ENCODE data around the gene PPP1R9B.

Gene PPP1R9B

DNA sequence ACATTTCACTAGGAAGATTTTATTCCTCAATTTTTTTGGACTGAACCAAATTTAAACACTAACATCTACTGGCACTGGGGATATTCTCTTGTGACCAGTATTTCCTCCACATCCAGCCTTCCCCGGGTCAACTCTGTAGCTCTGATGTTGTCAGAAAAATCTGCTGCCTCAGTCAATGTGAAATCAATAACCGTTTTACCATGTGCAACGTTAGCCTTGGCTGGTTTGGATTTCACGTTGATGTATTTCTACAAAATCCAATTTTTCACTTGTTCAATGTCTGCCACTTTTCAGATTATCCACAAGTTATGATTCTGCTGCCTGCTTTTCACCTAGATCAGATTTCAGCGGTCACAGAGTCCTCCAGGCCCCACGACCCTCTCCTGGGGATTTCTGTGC is 22.5 kb upstream of the PPP1R9B start:
- no peak for DNase-seq

- no peak for DNase-seq
Measured at GRCh38 chr17:50172130-50172529, 21.7 kb upstream of the PPP1R9B start.

GRCh38 chr17:50171371-50172071 is 21.0 kb upstream of the PPP1R9B start:
- DNase-seq, result no peak

DNA sequence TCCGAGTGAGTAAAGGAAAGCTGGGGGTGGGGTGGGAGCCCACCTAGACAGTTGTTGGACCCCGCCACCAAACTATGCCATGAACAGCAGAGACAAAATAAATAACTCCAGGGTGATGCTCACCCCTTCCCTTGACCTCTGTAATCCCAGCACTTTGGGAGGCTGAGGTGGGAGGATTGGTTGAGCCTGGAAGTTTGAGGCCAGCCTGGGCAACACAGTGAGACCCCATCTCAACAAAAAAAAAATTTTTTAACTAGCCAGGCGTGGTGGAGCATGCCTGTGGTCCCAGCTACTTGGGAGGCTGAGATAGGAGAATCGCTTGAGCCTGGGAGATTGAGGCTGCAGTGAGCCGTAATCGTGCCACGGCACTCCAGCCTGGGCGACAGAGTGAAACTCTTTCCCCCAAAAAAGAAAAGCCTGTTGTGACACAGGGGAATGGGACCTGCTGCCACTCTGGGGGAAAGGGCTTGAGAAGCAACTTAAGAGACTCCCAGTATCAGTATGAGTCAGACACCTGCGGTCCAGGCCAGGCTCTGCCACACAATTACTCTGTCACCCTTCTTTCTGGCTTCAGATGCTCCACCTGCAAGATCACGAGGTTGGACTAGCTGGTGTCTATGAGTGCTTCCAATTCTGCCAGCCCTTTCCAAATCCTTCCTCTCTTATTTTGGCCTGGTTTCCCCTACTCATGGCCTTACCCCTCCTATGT is 20.3 kb upstream of the PPP1R9B start:
- no peak for DNase-seq

- no peak for DNase-seq
Measured at GRCh38 chr17:50169881-50170459, 19.5 kb upstream of the PPP1R9B start.

GRCh38 chr17:50169121-50169764 is 18.8 kb upstream of the PPP1R9B start:
- peak; percentile 8 for DNase-seq

GRCh38 chr17:50168319-50168718 is 17.8 kb upstream of the PPP1R9B start:
- no peak for DNase-seq

DNA sequence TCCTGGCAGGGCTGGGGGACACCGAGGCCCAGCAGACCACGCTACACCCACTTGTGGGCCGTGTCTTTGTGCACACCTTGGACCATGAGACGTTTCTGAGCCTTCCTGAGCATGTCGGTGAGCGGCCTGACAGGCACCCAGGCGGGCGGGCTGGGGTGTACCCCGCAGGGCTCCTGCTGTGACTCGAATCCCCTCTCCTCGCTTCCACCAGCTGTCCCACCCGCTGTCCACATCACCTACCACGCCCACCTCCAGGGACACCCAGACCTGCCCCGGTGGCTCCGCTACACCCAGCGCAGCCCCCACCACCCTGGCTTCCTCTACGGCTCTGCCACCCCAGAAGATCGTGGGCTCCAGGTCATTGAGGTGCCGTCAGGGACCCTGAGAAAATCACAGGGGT is 16.9 kb upstream of the PPP1R9B start:
- DNase-seq, result no peak

DNA sequence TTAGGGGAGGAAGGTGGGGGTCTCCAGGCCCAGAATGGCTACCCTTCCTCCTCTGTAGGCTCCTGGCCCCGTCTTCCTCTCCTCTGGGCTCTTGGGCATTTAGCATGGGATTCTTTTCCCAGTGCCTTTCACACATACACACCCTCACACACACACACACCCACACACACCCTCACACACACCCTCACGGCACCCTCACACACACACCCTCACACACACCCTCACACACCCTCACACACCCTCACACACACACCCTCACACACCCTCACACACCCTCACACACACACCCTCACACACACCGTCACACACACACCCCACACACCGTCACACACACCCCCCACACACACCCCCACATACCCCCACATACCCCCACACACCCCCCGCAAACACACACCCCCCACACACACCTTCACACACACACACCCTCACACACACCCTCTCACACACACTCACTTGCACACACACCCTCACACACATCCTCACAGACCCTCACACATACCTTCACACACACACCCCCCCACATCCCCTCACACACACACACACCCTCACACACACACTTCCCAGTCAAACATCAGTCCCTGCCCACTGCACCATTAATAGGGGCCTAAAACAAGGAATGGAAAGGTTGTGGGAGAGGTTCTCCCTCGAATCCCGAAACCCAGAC is 16.2 kb upstream of the PPP1R9B start:
- DNase-seq, result no peak

DNA sequence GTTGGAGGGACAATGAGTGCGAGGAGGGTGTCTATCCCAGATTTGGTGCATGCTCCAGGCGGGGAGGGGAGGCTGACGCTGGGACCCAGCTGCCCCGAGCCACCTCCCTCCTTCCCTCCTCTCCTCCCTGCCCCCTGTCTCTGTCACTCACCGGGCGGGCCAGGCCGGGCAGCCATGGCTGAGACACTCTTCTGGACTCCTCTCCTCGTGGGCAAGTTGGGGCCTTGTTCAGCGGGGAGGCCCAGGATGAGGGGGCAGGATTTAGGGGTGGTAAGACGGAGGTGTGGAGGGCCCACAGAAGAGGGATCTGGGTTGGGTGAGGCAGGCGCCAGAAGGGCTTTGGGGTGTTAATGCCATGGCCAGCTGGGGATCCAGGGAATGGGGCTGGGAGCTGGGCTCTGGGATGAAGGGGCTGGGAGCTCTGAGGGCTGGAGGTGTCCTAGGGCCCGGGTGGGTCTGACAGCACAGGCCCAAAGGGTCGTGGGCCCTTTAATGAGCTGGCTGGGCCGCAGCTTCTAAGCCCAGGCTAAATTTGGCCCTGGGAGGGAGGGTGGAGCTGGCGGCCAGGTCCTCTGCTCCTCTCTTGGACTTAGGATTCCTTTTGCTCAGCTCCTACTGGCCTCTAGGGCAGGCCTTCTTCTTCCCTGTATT is 15.5 kb upstream of the PPP1R9B start, which contains the start of gene SGCA:
Gene SGCA, plus strand, starts transcription at position 139 of the 651 bp plus-strand sequence. Its CDS starts 36 bp downstream, at position 175.
- no peak for DNase-seq

GRCh38 chr17:50165466-50165865 is 15.0 kb upstream of the PPP1R9B start:
- no peak for DNase-seq

- DNase-seq, result no peak
Measured at GRCh38 chr17:50165066-50165465, 14.6 kb upstream of the PPP1R9B start.

DNA sequence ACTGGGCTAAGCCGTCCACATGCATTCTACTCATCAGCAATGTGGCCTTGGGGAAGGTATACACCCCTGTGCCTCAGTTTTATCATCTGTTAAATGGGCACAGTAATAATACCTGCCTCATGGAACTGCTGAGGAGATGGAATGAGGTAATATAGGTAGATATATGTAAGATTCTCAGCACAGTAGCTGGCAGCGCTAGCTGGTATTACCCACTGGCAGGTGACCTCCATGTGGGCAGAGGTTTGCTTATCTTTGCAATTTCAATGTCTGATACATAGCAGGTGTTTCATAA is 14.2 kb upstream of the PPP1R9B start:
- no peak for DNase-seq

DNA sequence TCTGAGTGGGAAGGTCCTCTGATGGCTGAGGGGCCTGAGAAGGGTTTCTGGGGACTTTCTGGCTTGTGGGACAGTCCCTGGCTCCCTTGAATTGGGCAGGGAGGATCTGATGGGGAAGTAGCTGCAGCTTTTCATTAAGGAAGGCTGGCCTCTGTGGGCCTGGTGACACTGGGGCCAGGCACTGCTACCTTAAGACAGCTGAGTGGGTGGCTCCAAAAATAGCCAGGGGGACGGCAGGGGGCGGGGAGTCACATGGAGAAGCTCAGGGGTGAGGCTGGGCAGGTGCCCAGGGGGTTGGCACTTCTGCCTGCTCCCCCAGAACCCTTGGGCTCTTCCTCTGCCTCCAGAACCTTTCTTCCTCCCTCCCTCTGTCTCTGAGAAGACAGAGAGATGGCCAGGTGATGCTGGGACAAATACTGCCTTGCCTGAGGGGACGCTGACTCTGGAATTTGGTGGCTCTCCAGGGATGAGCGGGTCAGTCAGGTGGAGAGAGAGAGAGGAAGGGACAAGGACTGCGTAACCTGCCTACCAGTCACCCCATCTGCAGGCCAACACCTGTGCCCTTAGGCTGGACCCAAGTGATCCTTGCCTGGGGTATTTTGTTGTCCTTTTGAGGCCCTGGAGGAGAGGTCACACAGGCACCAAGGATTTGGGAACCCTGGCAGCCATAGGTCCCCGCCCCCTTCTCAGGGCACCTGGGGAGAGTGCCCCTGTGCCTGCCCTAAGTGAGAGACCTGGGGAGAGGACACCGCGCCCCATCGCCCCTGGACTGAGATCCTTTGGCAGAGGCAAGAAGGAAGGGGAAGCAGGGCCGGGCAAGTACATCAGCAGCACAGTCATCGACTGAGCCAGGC is 13.6 kb upstream of the PPP1R9B start:
- DNase-seq, result no peak

DNA sequence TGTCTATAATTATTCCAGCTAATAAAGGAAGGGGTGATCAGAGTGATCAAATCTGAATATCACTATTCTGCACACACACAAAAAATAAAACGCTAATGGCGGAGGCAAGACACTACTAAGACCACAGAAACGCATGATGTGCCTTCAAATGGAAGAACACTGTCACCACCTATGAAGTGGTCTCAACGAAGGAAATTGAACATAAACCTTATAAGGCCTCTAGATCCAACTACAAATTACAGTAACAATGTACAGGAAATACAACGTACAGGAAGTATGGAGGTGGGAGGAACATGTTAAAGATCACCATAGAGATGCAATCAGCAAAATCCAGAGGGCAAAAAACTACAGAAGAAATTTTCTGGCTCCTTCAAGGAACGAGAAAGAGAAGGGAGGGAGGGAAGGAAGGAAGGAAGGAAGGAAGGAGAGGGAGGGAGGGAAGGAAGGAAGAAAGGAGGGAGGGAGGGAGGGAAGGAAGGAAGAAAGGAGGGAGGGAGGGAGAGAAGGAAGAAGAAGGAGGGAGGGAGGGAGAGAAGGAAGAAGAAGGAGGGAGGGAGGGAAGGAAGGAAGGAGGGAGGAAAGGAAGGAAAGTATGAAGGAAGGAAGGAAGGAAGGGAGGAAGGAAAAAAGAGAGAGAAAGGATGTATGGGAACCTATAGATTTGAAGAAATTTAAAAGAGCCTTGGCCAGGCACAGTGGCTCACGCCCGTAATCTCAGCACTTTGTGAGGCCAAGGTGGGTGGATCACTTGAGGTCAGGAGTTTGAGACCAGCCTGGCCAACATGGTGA is 12.2 kb upstream of the PPP1R9B start:
- DNase-seq, result no peak

DNA sequence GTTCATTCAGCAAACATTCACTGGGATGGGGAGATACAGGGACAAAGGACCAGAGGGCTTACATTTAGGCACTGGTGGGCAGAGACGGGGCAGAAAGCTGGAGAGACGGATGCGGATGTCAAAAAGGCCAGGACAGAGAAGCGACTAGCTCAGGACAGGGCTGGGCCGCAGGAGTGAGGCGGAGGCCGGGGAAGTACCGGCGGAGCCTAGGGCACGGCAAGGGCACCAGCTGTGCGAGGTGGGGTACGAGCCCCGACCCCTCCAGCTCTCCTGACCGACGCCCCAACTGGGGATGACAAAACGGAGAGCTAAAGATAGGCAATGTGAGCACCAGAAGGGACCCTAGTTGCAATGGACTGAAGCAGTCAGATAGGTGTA is 11.4 kb upstream of the PPP1R9B start:
- no peak for DNase-seq

DNA sequence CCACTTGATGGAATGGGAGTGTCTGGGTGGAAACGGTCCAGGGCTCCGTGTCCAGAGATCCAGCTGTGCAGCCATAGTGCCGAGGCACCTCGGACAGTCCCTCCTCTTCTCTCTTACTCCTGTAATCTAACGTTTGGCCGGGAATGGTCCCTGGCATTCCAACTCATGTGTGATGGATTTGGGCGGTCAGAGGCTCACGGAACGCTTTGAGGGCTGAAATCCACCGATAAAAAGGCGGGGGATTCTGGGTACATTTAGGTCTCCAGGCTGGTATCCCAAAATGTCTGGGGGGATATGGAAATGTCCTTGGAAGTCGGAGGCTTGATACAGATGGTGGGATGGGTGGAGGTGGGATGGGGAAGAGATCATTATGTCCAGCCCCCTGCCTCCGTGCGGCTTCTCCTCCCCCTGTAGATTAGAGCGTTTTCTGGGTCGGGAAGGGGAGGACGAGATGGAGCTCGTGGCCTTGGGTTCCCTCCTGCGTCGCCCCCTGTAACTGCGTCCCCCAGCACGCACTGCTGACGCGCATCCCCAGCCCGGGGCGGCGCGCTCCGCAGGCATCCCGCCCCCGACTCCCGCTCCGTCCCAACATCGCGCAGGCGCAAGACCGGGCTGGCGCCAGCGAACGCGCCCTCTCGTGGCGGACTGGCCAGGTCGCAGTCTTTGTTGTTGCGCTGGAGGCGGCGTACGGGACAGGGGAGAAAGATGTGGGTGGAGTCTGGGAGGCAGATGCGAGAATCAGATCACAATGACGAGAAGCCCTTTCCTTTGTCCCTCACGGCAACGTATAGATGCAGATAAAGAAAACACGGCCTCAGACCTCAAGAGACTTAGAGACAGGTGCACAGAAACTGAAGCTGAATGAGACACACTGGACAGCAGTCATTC is 10.8 kb upstream of the PPP1R9B start:
- DNase-seq, result peak; percentile 69

DNA sequence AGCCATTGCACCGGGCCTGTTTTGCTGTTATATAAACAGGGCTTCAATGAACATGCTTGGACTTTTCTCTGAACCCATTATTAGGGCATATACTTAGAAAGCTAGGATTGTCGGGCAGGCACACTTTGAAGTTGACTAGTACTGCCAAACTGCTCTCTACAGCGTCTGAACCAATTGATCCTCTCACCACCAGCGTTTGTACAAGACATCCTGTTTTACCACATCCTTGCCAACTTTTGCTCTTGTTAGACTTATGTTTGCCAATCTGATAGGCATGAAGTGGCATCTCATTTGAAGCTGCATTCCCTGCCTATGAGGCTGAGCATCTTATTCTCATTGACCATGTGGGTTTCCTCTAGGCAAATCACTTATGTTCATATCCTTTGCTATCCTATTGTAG is 7.4 kb upstream of the PPP1R9B start:
- DNase-seq, result no peak

- DNase-seq, result no peak
Measured at GRCh38 chr17:50155115-50155819, 4.8 kb upstream of the PPP1R9B start.

All from NCI-H524 treated with DMSO at 0.1 percent for 48 hours (cell line).